ENCODE measurements around the gene CCDC3.
"Not testable (repeated sequence)": the region's sequence is repeated elsewhere in the genome, so short reads cannot be mapped to it uniquely, and the experiment has no call there.

CCDC3 gene

GRCh38 chr10:12999849-13000248 lies 1.7 kb downstream of the CCDC3 start:
- DNase-seq, result no peak

GRCh38 chr10:12995425-12995861 lies 6.1 kb downstream of the CCDC3 start:
- no peak for DNase-seq

GRCh38 chr10:12993595-12993994 lies 7.9 kb downstream of the CCDC3 start:
- no peak for DNase-seq

GRCh38 chr10:12985347-12985746 lies 16.2 kb downstream of the CCDC3 start:
- no peak for DNase-seq

GRCh38 chr10:12984165-12984747 lies 17.3 kb downstream of the CCDC3 start:
- DNase-seq, result no peak

- not testable (repeated sequence) for DNase-seq
Observed at GRCh38 chr10:12983568-12983967, 17.9 kb downstream of the CCDC3 start.

GRCh38 chr10:12981570-12981969 lies 19.9 kb downstream of the CCDC3 start:
- DNase-seq, result no peak

- DNase-seq, result no peak
Observed at GRCh38 chr10:12980713-12981306, 20.7 kb downstream of the CCDC3 start.

GRCh38 chr10:12980102-12980661 lies 21.3 kb downstream of the CCDC3 start:
- DNase-seq, result no peak

- DNase-seq, result no peak
Observed at GRCh38 chr10:12978891-12979290, 22.6 kb downstream of the CCDC3 start.

GRCh38 chr10:12975906-12976305 lies 25.6 kb downstream of the CCDC3 start:
- DNase-seq, result no peak

- DNase-seq, result no peak
Observed at GRCh38 chr10:12975266-12975665, 26.2 kb downstream of the CCDC3 start.

- no peak for DNase-seq
Observed at GRCh38 chr10:12974491-12975199, 26.9 kb downstream of the CCDC3 start.

- DNase-seq, result no peak
Observed at GRCh38 chr10:12974078-12974477, 27.4 kb downstream of the CCDC3 start.

GRCh38 chr10:12973149-12973718 lies 28.3 kb downstream of the CCDC3 start:
- no peak for DNase-seq

- DNase-seq, result no peak
Observed at GRCh38 chr10:12972146-12972545, 29.4 kb downstream of the CCDC3 start.

- DNase-seq, result no peak
Observed at GRCh38 chr10:12971001-12971788, 30.3 kb downstream of the CCDC3 start.

- no peak for DNase-seq
Observed at GRCh38 chr10:12969951-12970350, 31.6 kb downstream of the CCDC3 start.

- no peak for DNase-seq
Observed at GRCh38 chr10:12966067-12966466, 35.4 kb downstream of the CCDC3 start.

- DNase-seq, result no peak
Observed at GRCh38 chr10:12965571-12965970, 35.9 kb downstream of the CCDC3 start.

- no peak for DNase-seq
Observed at GRCh38 chr10:12962556-12962955, 39.0 kb downstream of the CCDC3 start.

GRCh38 chr10:12961416-12962205 lies 39.9 kb downstream of the CCDC3 start:
- no peak for DNase-seq

Data from NCI-H526 treated with DMSO at 0.1 percent for 48 hours (cell line).